SK-N-SH treated with all-trans-retinoic acid at 6 μM for 48 hours (cell line): Measurements from ENCODE around the gene CBR4.

Source experiments
- ATAC-seq: fragments of 200-7000 bp; cut with Tn5 transposase; 3 replicates; pipeline ENCODE4 v1.9.1; 2020; ENCODE audit warnings: mild to moderate bottlenecking, moderate library complexity
- ARNTL ChIP-seq: fragments of 450-650 bp; formaldehyde crosslinking; IDR thresholded peaks from 2 replicates; pipeline ENCODE4 v1.5.0; 2020; ENCODE audit warnings: low read depth, mild to moderate bottlenecking, moderate library complexity, borderline replicate concordance
- BACH2 ChIP-seq: fragments of 250-450 bp; sonication (Bioruptor Pico); IDR thresholded peaks from 2 replicates; pipeline ENCODE4 v1.9.0; 2021; ENCODE audit warnings: mild to moderate bottlenecking, borderline replicate concordance
- ESRRG ChIP-seq: fragments of 250-450 bp; sonication (Bioruptor Pico); IDR thresholded peaks from 2 replicates; pipeline ENCODE4 v1.6.1; 2021; ENCODE audit warnings: mild to moderate bottlenecking
- GLIS3 ChIP-seq: fragments of 250-450 bp; sonication (Bioruptor Pico); IDR thresholded peaks from 2 replicates; pipeline ENCODE4 v1.5.0; 2020; ENCODE audit warnings: mild to moderate bottlenecking, moderate library complexity
- ISL1 ChIP-seq: fragments of 250-450 bp; sonication (Bioruptor Pico); IDR thresholded peaks from 2 replicates; pipeline ENCODE4 v2.1.2; 2022; ENCODE audit warnings: mild to moderate bottlenecking, moderate library complexity
- OSR1 ChIP-seq: fragments of 250-450 bp; sonication (Bioruptor Pico); IDR thresholded peaks from 2 replicates; pipeline ENCODE4 v1.8.0; 2022; ENCODE audit warnings: moderate library complexity, mild to moderate bottlenecking, inconsistent platforms
- RARB ChIP-seq: fragments of 250-450 bp; sonication (Bioruptor Pico); IDR thresholded peaks from 2 replicates; pipeline ENCODE4 v1.8.0; 2021; ENCODE audit warnings: mild to moderate bottlenecking, moderate library complexity
- SNAI2 ChIP-seq: fragments of 250-450 bp; sonication (Bioruptor Pico); IDR thresholded peaks from 2 replicates; pipeline ENCODE4 v1.5.0; 2020; ENCODE audit warnings: mild to moderate bottlenecking, moderate library complexity
- TCF4 ChIP-seq: fragments of 250-450 bp; sonication (Bioruptor Pico); IDR thresholded peaks from 2 replicates; pipeline ENCODE4 v1.8.0; 2021; ENCODE audit warnings: mild to moderate bottlenecking, moderate library complexity, borderline replicate concordance
- TOX ChIP-seq: fragments of 250-450 bp; sonication (Bioruptor Pico); IDR thresholded peaks from 2 replicates; pipeline ENCODE4 v1.8.0; 2021; ENCODE audit warnings: mild to moderate bottlenecking, moderate library complexity, borderline replicate concordance
- ZC3H10 ChIP-seq: fragments of 250-450 bp; sonication (Bioruptor Pico); IDR thresholded peaks from 2 replicates; pipeline ENCODE4 v1.5.1; 2021; ENCODE audit warnings: mild to moderate bottlenecking, moderate library complexity
- ZFP30 ChIP-seq: fragments of 450-650 bp; formaldehyde crosslinking; IDR thresholded peaks from 2 replicates; pipeline ENCODE4 v1.5.0; 2022; ENCODE audit warnings: mild to moderate bottlenecking, moderate library complexity
- ZNF565 ChIP-seq: fragments of 450-650 bp; formaldehyde crosslinking; conservative IDR thresholded peaks from 2 replicates; pipeline ENCODE4 v1.5.0; 2020; ENCODE audit warnings: low read depth, mild to moderate bottlenecking, moderate library complexity
- ZNF70 ChIP-seq: fragments of 450-650 bp; formaldehyde crosslinking; IDR thresholded peaks from 2 replicates; pipeline ENCODE4 v1.5.0; 2020; ENCODE audit warnings: mild to moderate bottlenecking, moderate library complexity
- ZNF8 ChIP-seq: fragments of 450-650 bp; formaldehyde crosslinking; IDR thresholded peaks from 2 replicates; pipeline ENCODE4 v1.5.0; 2020; ENCODE audit warnings: mild to moderate bottlenecking, moderate library complexity
- TF ChIP-seq, protein P1 (sequence below): fragments of 250-450 bp; sonication (Bioruptor Pico); IDR thresholded peaks from 2 replicates; pipeline ENCODE4 v1.5.0; 2020; ENCODE audit warnings: mild to moderate bottlenecking, moderate library complexity
- TF ChIP-seq, protein P2 (sequence below): fragments of 250-450 bp; sonication (Bioruptor Pico); IDR thresholded peaks from 2 replicates; pipeline ENCODE4 v1.8.0; 2020; ENCODE audit warnings: mild to moderate bottlenecking, moderate library complexity, borderline replicate concordance
- TF ChIP-seq, protein P3 (sequence below): fragments of 250-450 bp; sonication (Bioruptor Pico); IDR thresholded peaks from 2 replicates; pipeline ENCODE4 v1.8.0; 2021; ENCODE audit warnings: low read depth, mild to moderate bottlenecking, moderate library complexity, borderline replicate concordance

The CBR4 gene

DNA sequence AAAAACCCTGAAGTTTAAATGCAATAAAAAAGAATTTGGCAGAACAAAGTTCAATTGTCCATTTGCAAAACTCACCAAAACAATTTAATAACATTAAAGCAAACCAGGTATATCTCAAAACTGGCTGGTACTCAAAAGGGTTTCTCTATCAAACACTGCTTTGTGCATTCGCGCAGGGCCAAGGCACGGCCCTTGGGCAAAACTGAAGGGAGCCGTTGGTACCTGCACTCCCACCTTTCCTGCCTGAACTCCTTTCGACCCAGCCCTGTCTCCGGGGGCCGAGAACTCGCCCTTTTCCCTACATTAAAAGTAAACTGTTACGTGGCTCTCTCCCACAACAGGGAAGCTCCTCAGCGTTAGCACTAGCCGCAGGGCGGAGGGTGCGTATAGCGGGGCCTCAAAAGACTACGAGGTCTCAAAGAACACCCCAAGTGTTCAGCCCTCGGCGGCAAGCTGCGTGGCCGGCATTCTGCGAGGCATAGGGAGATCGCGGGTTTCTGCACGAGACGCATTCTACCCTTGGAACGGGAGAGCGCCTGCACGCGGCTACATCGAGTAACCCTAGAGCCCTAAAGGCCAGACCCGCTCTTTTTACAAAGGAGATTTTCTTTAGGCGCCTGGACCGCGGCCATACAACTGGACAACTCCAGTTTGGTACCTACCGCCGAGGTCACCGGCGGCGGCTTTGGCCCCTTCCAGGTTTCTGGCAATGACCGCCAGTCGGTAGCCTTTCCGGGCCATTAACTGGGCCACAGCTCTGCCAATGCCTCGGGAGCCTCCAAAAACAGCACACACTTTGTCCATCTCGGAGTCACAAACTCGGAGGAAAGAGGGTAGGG lies 550 bp downstream of the CBR4 start:
- ATAC-seq, result peak; percentile 70
- TF ChIP-seq ZNF565 (CRISPR knock-in tag), result no peak
- TF ChIP-seq, protein P1, sequence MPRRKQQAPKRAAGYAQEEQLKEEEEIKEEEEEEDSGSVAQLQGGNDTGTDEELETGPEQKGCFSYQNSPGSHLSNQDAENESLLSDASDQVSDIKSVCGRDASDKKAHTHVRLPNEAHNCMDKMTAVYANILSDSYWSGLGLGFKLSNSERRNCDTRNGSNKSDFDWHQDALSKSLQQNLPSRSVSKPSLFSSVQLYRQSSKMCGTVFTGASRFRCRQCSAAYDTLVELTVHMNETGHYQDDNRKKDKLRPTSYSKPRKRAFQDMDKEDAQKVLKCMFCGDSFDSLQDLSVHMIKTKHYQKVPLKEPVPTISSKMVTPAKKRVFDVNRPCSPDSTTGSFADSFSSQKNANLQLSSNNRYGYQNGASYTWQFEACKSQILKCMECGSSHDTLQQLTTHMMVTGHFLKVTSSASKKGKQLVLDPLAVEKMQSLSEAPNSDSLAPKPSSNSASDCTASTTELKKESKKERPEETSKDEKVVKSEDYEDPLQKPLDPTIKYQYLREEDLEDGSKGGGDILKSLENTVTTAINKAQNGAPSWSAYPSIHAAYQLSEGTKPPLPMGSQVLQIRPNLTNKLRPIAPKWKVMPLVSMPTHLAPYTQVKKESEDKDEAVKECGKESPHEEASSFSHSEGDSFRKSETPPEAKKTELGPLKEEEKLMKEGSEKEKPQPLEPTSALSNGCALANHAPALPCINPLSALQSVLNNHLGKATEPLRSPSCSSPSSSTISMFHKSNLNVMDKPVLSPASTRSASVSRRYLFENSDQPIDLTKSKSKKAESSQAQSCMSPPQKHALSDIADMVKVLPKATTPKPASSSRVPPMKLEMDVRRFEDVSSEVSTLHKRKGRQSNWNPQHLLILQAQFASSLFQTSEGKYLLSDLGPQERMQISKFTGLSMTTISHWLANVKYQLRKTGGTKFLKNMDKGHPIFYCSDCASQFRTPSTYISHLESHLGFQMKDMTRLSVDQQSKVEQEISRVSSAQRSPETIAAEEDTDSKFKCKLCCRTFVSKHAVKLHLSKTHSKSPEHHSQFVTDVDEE (CRISPR knock-in tag), result peak; percentile 39; the same call in 1 of the 2 replicates

DNA sequence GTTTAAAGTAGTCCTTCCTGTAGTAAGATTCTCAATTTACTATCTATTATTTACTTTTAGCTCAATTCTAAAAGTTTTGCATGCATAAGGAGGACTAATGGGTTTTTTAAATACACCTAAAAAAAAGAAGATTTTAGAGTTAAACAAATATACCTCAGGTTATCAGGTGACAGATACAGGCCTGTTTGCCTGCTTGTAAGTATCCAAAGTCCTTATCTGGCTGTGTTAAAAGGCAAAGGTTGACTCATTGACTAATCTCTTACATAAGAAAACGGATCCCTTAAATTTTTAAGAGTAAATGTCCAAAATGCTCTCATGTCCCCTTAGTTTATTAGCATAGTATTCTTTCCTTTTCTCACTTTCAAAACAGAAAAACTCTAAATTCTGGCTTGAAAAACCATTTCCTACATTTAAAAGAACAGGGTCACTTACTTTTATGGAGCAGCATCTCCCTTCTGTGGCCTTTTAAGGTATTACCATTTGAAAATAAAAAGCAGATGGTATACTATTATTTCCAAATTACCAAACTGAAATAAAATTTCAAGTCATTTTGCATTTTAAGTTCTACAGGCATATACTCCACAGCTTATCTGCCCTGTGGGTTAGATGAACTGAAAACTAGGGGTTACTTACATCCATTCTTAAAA lies 4.5 kb downstream of the CBR4 start:
- ATAC-seq, result no peak
- TF ChIP-seq ZNF70 (no peak), SNAI2 (CRISPR knock-in tag) (no peak), ZNF565 (CRISPR knock-in tag) (no peak), RARB (CRISPR knock-in tag) (no peak), GLIS3 (no peak), ZFP30 (CRISPR knock-in tag) (no peak), TCF4 (CRISPR knock-in tag) (no peak), OSR1 (CRISPR knock-in tag) (no peak), BACH2 (CRISPR knock-in tag) (no peak), ARNTL (CRISPR knock-in tag) (no peak), TOX (CRISPR knock-in tag) (no peak)
- TF ChIP-seq, protein P1 (CRISPR knock-in tag), result no peak
- TF ChIP-seq, protein P2, sequence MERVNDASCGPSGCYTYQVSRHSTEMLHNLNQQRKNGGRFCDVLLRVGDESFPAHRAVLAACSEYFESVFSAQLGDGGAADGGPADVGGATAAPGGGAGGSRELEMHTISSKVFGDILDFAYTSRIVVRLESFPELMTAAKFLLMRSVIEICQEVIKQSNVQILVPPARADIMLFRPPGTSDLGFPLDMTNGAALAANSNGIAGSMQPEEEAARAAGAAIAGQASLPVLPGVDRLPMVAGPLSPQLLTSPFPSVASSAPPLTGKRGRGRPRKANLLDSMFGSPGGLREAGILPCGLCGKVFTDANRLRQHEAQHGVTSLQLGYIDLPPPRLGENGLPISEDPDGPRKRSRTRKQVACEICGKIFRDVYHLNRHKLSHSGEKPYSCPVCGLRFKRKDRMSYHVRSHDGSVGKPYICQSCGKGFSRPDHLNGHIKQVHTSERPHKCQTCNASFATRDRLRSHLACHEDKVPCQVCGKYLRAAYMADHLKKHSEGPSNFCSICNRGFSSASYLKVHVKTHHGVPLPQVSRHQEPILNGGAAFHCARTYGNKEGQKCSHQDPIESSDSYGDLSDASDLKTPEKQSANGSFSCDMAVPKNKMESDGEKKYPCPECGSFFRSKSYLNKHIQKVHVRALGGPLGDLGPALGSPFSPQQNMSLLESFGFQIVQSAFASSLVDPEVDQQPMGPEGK (CRISPR knock-in tag), result no peak
- TF ChIP-seq, protein P3, sequence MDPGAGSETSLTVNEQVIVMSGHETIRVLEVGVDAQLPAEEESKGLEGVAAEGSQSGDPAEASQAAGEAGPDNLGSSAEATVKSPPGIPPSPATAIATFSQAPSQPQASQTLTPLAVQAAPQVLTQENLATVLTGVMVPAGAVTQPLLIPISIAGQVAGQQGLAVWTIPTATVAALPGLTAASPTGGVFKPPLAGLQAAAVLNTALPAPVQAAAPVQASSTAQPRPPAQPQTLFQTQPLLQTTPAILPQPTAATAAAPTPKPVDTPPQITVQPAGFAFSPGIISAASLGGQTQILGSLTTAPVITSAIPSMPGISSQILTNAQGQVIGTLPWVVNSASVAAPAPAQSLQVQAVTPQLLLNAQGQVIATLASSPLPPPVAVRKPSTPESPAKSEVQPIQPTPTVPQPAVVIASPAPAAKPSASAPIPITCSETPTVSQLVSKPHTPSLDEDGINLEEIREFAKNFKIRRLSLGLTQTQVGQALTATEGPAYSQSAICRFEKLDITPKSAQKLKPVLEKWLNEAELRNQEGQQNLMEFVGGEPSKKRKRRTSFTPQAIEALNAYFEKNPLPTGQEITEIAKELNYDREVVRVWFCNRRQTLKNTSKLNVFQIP, result no peak

DNA sequence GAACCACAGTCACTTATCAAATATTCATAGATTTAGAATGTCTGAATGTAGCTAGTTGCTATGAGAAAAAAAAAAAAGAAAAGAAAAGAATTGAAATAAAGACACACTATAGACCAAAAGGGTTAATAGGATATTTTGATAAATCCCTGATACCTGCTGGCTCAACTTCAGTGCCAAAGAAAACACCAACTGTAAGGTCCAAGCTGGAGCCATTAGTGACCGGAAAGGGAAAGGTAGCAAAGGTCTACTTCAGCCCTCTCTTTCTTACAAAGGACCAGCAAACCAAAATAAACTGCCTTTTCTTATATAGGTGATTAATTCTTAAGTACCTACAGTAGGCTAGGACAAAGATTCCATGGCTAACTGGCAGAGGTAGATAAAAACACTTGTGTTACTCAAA lies 9.7 kb downstream of the CBR4 start:
- TF ChIP-seq SNAI2 (CRISPR knock-in tag), result no peak
- TF ChIP-seq BACH2 (CRISPR knock-in tag), result no peak
- TF ChIP-seq, protein P3, result no peak
- no peak for TF ChIP-seq ZNF70
- no peak for TF ChIP-seq GLIS3
- TF ChIP-seq ARNTL (CRISPR knock-in tag), result no peak
- TF ChIP-seq ZNF565 (CRISPR knock-in tag), result no peak
- TF ChIP-seq ZC3H10, result no peak
- TF ChIP-seq ZNF8, result no peak
- no peak for TF ChIP-seq ESRRG (CRISPR knock-in tag)
- TF ChIP-seq, protein P2 (CRISPR knock-in tag), result no peak
- no peak for TF ChIP-seq ISL1 (CRISPR knock-in tag)
- ATAC-seq, result no peak
